ENCODE data around the gene AWAT2.
A peak's percentile ranks its signal among the peaks of the same experiment; 100 is the strongest.
"Not testable (repeated sequence)": the region's sequence is repeated elsewhere in the genome, so short reads cannot be mapped to it uniquely, and the experiment has no call there.

Gene AWAT2

GRCh38 chrX:70041993-70042392, 7.7 kb downstream of the AWAT2 start:
- no peak for DNase-seq

DNA sequence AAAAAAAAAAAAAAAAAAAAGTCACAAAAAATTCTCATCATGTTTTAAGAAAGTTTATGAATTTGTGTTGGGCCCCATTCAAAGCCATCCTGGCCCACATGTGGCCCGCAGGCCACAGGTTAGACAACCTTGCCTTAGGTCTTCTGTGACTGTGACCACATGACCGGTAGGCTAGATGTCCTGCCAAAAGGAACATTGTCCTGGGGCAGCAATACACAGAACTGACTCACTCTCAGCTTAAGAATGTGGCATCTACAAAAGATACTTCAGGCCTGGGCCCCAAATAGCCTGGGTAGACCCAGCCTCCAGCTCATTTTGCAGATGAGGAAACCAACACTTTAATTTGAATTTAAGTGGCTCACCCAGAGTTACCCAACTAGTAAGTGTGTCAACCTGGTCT, 10.0 kb downstream of the AWAT2 start:
- DNase-seq: no peak

DNA sequence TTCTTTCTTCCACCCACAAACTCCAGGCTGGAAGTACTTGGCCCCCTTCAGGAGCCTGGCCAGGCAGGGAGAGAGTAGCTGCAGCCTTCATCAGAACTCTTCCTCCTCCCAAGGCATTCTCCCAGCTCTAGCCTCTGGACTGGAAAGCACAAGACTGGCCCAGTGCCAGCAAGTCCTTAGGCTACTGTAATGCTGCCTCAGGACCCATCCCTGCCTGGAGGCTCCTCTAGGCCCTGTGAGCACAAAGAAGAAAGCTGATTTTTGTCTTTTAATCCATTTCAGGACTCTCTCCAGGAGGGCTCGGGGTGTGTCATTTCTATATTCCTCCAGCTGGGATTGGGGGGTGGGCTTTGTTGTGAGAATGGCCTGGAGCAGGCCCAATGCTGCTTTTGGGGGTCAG, 10.8 kb downstream of the AWAT2 start:
- DNase-seq: no peak

DNA sequence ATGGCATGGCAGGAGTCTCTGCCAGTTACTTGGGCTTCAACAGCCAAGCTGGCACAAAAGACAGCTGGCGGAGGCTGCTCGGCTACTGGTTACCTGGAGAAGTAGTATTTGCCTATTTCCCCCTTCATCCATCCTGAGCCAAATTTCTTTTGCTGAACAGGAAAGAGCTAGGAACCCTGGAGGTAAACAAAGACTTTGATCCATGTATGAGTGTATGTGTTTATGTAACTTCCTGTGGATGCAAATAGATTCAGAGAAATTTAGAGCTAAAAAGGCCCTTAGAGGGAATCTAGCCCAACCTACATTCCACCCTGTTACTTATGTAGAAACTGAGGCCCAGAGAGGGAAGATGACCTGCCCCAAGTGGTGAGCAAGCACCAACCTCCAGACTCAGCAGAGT, 11.2 kb downstream of the AWAT2 start:
- no peak for DNase-seq

GRCh38 chrX:70034646-70035045, 15.1 kb downstream of the AWAT2 start:
- DNase-seq: no peak

- DNase-seq: no peak
Measured at GRCh38 chrX:70033348-70034051, 16.2 kb downstream of the AWAT2 start.

DNA sequence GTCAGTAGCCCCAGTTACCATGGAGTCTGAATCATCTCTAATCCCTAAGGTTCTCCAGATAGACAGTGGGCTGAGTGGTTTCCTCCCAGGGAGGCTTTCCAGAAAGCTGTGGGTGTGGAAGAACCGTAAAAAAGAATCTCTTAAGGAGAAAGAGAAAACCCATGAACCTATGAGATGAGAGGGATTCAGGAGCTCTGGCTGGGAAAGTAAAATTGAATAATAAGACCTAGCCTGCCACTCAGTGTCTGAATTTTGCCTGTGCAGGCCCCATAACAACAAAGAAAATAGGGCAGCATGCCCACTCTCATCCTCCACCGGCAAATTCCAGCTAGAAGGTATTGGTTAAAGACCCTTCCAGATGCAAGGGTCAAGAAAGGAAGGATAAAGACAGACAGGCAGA, 16.9 kb downstream of the AWAT2 start:
- no peak for DNase-seq

DNA sequence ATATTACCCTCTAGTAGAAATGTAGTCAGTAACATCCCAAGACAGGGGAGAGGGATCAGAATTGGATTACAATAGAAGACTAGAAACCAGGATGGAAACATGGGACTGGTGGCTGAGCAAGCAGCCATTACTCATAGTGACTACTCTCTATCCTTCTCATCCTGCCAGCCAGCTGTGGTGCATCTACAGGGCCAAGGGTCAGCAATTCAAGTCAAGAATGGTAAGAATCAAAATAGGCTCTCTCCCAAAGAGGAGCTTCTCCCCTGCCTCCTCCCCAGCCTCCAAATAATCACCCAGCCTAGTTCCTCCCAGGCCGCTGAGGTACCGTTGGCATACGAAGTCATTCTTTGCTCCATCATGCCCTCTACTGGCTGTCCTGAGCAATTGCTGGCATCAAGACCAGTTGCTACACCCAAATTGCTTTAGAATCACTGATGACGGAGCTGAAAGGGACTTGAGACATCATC, 19.4 kb downstream of the AWAT2 start:
- peak; percentile 20 for DNase-seq

DNA sequence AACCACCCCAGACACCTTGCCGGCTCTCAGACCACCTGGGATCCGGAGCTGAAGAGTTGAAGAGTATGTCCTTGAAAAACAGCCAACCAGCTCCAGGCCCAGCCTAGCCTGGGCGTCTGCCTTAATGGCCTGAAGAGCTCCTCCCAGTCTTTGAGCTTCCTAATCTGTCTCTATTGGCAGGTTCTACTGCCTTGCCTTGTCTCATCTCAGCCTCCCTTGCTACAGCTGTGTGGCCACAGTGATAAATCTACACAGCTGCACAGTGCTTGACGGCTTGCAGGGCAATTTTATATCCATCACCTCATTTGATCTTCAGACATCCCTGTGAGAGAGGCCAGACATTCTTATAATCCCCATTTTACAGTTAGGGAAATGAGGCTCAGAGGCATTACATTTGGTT, 19.9 kb downstream of the AWAT2 start:
- no peak for DNase-seq

GRCh38 chrX:70026851-70027200, 22.9 kb downstream of the AWAT2 start:
- no peak for DNase-seq

DNA sequence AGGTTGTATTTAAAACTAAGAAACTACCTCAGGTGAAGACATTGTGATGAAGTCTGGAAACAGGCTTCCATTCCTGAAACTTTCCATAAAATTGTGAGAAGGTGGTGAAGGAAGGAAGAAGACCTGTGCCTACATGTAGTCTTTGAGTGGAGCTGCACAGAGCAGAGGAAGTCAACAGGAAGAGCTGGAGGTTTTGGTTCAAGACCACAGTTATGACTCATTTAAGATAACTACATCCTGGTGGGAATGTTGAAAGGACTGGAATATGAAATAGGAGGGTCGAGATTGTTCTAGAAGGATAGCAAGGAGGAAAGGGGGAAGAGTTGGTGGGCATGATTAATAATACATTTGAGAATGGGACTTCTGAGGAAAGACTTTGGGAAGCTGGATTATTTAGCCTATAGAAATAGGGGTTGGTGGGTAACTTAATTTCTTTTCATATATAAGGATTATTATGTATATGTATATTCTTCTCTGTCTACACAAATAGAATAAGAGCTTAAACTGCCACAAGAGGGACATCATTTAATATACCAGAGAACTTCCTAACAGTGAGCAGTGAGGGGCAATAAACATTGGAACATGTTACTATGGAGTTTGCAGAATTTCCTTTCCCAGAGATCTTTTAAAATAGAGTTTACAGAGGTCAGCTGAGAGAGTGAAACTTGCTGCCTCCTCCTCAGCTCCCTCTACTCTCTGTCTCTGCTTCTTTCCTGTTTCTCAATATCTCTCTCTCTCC, 23.5 kb downstream of the AWAT2 start:
- DNase-seq: no peak

GRCh38 chrX:70025464-70025863, 24.3 kb downstream of the AWAT2 start:
- no peak for DNase-seq

DNA sequence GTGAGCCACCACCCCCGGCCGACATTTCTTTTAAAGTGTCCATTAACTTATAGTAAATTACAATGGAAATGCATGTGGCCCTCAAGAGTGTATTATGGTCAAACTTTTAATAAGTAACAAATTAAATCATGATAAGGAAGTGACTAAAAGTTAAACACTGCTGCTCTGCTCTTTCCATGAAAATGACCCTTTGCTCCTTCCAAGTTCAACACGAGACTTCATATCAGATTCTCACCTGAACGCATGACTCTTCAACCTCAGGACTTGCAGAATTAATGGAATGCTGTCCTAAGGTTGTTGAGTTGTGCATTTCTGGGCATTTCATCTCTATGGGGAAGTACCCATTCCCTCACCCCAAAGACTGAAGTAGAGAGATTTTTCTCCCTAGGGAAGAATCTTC, 27.1 kb downstream of the AWAT2 start:
- DNase-seq: no peak

GRCh38 chrX:70016513-70016912, 33.2 kb downstream of the AWAT2 start:
- DNase-seq: no peak

- DNase-seq: peak; percentile 28
Measured at GRCh38 chrX:70013466-70014381, 36.0 kb downstream of the AWAT2 start.

DNA sequence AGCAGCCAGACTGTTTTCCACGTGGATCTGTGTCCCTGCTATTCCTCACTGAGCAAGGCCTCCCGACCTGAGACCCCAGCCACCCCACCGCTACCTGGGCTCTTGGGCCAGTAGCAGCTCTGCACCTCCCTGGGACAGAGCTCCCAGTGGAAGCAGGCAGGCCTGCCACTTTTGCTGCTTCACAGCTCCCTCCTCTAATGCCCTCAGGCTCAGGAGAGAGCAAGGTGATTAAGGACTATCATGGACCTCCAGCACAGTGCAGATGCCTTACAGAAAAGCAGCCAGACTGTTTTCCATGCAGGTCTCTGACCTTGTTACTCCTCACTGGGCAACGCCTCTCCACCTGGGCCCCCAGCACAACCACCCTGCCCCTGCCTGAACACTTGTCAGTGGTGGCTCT, 37.0 kb downstream of the AWAT2 start:
- no peak for DNase-seq

- no peak for DNase-seq
Measured at GRCh38 chrX:70009970-70010369, 39.8 kb downstream of the AWAT2 start.

DNA sequence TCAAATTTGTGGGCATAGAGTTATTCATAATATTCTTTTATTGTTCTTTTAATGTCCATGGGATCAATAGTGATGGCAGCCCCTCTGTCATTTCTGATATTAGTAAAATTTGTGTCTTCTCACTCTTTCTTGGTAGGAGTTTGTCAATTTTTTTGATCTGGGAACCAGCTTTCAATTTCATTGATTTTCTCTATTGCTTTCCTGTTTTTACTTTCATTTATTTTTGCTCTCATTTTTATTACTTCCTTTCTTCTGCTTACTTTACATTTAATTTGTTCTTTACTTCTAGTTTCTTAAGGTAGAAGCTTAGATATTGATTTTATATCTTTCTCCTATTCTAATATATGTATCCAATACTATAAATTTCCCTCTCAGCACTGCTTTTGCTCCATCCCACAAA, 40.7 kb downstream of the AWAT2 start:
- DNase-seq: no peak

- no peak for DNase-seq
Measured at GRCh38 chrX:70007946-70008345, 41.8 kb downstream of the AWAT2 start.

DNA sequence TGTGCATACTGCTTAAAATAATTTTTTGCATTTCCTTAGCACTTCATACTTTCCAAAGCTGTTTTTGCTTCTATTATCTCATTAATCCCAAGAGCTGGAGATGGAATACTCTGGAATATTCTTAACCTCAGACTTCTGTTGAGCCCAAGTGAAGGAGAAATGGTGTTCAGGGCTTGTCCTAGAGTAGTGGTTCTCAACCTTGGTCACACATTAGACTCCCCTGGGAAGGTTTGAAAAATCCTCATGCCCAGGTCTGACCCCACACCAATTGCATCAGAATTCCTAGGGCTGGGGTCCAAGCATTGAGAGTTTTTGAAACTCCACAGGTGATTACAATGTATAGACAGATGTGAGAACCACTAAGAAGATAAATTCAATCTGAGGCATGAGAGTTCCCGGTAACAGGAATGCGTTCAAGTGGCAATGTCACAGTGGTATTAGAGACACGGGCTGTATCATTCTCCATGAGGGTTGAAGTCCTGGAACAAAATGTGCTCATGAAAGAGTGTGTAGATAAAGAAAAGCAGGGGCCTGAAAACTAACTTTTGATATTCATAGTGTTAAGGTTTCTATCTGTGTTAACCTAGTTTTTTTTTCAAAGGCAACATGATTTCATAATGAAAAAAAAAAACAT, 47.9 kb downstream of the AWAT2 start:
- DNase-seq: no peak

DNA sequence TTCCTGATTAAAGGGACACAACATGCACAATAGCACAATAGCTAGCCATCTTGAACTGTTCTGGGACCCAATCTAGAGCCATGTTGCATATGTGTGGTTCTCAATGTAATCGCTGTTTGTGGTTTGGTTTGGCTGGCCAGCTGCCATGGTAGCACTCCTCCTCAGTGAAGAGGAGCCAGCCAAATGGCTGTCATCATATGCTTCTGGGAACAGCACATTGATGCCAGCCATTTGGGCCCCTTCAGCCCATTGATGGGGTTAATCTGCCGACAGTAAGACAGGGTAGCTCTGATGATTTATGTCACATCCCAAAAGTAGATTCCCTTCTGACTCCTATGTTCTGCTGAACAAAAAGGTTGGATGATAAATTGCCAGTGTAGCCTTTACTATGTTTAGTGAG, 48.5 kb downstream of the AWAT2 start:
- no peak for DNase-seq

GRCh38 chrX:69998299-69998698, 51.4 kb downstream of the AWAT2 start:
- not testable (repeated sequence) for DNase-seq

GRCh38 chrX:69996113-69996468, 53.6 kb downstream of the AWAT2 start:
- no peak for DNase-seq

All from DMS 273 treated with DMSO at 0.1 percent for 48 hours (cell line).